ENCODE results near the gene CCT5. TPM values are rescaled to one million over a fixed set of nuclear protein-coding genes. Genes with fewer than 3 reads are reported as not detected.
"Not testable (repeated sequence)": the region's sequence is repeated elsewhere in the genome, so short reads cannot be mapped to it uniquely, and the experiment has no call there.

CCT5 gene
- total RNA-seq, 1 experiment from 2014 or later = 675 TPM

DNA sequence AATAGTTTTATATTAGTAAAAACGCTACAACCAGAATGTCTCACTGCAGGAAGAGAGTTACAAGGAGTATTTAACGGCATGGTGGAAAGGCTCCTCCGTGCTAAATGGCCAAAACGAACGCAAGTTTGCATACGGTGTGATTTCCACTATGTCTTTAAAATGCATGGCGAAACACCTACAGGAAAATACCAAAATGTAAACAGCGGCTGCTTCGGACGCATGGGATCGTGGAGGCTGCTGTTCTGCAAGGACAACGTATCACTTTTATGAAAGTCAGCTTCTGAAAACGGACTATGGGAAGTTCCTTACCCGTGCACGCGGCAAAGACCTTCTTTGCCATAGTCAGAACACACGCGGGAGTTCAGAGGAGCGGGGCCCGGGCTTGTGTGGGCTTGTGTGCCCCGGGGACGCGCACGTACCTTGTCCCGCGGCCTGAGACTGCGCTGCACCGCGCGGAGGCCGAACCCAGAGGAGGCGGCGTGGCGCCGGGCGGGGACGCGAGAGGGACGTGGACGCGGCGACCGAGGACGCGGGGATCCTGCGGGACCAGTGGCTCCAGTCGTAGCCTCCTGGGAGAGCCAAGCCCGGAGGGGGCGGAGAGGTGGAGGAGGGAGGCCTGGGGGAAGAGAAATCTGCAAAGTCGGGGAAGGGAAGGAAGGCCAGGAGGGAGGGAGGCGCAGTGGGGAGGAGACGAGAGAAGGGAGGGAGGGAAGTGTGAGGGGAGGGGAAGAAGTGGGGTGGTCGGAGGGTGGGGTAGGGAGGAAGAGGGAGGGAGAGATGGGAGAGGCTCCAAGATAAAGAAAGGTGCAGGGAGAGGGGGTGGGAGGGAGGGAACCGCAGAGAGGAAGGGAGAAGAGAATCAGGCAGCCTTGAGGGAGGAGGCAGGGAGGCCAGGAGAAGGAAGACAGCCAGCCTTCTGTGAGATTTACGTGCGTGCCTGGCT is 57.4 kb downstream of the CCT5 start, which contains the start of gene CMBL:
TSS of gene CMBL (minus strand) at position 697 of the 943 bp plus-strand sequence. CDS start 17,140 bp downstream, outside the sequence.
- TF ChIP-seq, protein P1, sequence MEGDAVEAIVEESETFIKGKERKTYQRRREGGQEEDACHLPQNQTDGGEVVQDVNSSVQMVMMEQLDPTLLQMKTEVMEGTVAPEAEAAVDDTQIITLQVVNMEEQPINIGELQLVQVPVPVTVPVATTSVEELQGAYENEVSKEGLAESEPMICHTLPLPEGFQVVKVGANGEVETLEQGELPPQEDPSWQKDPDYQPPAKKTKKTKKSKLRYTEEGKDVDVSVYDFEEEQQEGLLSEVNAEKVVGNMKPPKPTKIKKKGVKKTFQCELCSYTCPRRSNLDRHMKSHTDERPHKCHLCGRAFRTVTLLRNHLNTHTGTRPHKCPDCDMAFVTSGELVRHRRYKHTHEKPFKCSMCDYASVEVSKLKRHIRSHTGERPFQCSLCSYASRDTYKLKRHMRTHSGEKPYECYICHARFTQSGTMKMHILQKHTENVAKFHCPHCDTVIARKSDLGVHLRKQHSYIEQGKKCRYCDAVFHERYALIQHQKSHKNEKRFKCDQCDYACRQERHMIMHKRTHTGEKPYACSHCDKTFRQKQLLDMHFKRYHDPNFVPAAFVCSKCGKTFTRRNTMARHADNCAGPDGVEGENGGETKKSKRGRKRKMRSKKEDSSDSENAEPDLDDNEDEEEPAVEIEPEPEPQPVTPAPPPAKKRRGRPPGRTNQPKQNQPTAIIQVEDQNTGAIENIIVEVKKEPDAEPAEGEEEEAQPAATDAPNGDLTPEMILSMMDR (conservative IDR thresholded peaks at IDR 0.05; ENCODE audit: low read depth, low read length) = no peak
- no peak for TF ChIP-seq EZH2 (IDR thresholded peaks at IDR 0.05; ENCODE audit: borderline replicate concordance, low read depth, low read length, poor library complexity, severe bottlenecking)
- H3K4me3 ChIP-seq (ENCODE audit: low read depth, low read length, poor library complexity, severe bottlenecking) = peak within 1 kb of the TSS; percentile 55
- no peaks in the 10 kb centered on the region for H3K27me3 ChIP-seq (replicated peaks; ENCODE audit: insufficient read depth, low read depth, low read length, poor library complexity)
- CTCF ChIA-PET = no interaction called here
- H3K9me3 ChIP-seq (ENCODE audit: low read depth, low read length, poor library complexity, severe bottlenecking) = no peaks in the 10 kb centered on the region
- BruUV-seq (replicated peaks) = no TSS peak
- peaks cover 4% of the 10 kb centered on the region for H3K4me1 ChIP-seq (ENCODE audit: insufficient read depth, low read length, poor library complexity, severe bottlenecking)
- peak within 1 kb of the TSS; percentile 55 for H3K27ac ChIP-seq (ENCODE audit: low read depth, low read length, poor library complexity, severe bottlenecking)
- peak; percentile 68 for DNase-seq (ENCODE audit: low spot score)
- H3K36me3 ChIP-seq (ENCODE audit: insufficient read depth, low read length, poor library complexity, severe bottlenecking) = no peaks in the 10 kb centered on the region
- intact Hi-C loops (cut with micrococcal nuclease; ENCODE audit: unreplicated experiment) = no loop called here
- POLR2A ChIA-PET (ENCODE audit: low non-redundant PET) = no interaction called here

DNA sequence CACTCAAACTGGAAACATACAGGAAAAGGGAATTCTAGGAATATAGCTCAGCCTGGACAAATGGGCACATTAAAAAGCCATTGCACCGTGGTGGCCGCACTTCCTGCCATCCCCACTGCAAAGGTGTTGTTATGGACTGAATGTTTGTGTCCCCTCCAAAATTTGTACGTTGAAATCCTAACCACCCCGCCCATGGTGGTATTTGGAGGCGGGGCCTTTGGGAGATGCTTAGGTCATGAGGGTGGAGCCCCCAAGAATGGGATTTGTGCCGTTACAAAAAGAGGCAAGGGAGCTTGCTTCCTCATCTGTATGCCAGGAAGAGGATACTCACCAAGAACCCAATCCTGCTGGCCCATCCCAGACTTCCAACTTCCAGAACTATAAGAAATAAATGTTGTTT is 58.8 kb downstream of the CCT5 start:
- CTCF ChIA-PET = no interaction called here

DNA sequence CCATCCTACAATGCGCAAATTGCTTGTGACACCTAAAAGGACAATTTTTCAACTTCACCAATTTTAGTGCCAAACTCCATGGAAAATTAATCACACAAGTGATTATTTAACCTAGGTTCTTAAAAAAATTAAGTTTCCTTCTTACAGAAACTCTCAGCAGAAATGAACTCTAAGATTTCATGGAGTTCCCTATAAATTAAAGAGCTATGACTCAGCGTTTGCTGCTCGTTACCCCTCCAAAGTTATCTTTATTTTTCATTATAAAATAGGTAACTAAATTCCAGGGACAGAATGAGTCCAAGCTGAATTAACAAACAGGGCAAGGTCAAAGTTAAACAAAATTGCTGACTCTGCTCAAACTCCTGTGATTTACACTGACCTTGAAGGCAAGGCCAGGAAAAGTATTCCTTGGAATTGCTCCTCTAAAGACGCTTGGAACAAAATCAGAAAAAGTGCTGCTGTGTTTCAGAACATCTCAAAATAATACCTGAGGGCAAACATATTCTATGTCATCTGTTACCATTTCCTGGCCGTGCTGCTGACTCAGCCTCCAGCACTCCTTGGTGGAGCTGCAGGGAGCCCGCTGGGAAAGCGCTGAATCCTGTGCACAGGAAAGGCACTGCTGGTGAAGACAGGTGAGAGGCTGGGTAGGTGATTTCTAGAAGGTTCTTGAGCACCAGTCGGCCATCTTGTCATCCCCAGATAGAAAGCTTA is 60.1 kb downstream of the CCT5 start:
- Histone ChIP-seq H3K4me3 (ENCODE audit: low read depth, low read length, poor library complexity, severe bottlenecking) (no peak overlapping the region), H3K4me1 (ENCODE audit: insufficient read depth, low read length, poor library complexity, severe bottlenecking) (peaks cover 4% of the 10 kb centered on the region), H3K9me3 (ENCODE audit: low read depth, low read length, poor library complexity, severe bottlenecking) (no peaks in the 10 kb centered on the region), H3K36me3 (ENCODE audit: insufficient read depth, low read length, poor library complexity, severe bottlenecking) (no peaks in the 10 kb centered on the region), H3K27ac (ENCODE audit: low read depth, low read length, poor library complexity, severe bottlenecking) (no peak overlapping the region), H3K27me3 (replicated peaks; ENCODE audit: insufficient read depth, low read depth, low read length, poor library complexity) (no peaks in the 10 kb centered on the region)
- no peak for DNase-seq (ENCODE audit: low spot score)
- ChIA-PET CTCF (no interaction called here), POLR2A (ENCODE audit: low non-redundant PET) (no interaction called here)
- TF ChIP-seq, protein P1 (conservative IDR thresholded peaks at IDR 0.05; ENCODE audit: low read depth, low read length) = no peak
- TF ChIP-seq EZH2 (IDR thresholded peaks at IDR 0.05; ENCODE audit: borderline replicate concordance, low read depth, low read length, poor library complexity, severe bottlenecking) = no peak
- intact Hi-C loops (cut with micrococcal nuclease; ENCODE audit: unreplicated experiment) = no loop called here
- BruUV-seq (replicated peaks) = no TSS peak

More for the DNA sequence above, 58.8 kb downstream of the CCT5 start:
- peaks cover 4% of the 10 kb centered on the region for H3K4me1 ChIP-seq (ENCODE audit: insufficient read depth, low read length, poor library complexity, severe bottlenecking)
- no peaks in the 10 kb centered on the region for H3K27me3 ChIP-seq (replicated peaks; ENCODE audit: insufficient read depth, low read depth, low read length, poor library complexity)
- no peaks in the 10 kb centered on the region for H3K36me3 ChIP-seq (ENCODE audit: insufficient read depth, low read length, poor library complexity, severe bottlenecking)
- no peak overlapping the region for H3K27ac ChIP-seq (ENCODE audit: low read depth, low read length, poor library complexity, severe bottlenecking)
- H3K9me3 ChIP-seq (ENCODE audit: low read depth, low read length, poor library complexity, severe bottlenecking) = no peaks in the 10 kb centered on the region
- intact Hi-C loops (cut with micrococcal nuclease; ENCODE audit: unreplicated experiment) = no loop called here
- DNase-seq (ENCODE audit: low spot score) = no peak
- TF ChIP-seq, protein P1 (conservative IDR thresholded peaks at IDR 0.05; ENCODE audit: low read depth, low read length) = no peak
- TF ChIP-seq EZH2 (IDR thresholded peaks at IDR 0.05; ENCODE audit: borderline replicate concordance, low read depth, low read length, poor library complexity, severe bottlenecking) = no peak
- no TSS peak for BruUV-seq (replicated peaks)
- no peak overlapping the region for H3K4me3 ChIP-seq (ENCODE audit: low read depth, low read length, poor library complexity, severe bottlenecking)
- POLR2A ChIA-PET (ENCODE audit: low non-redundant PET) = no interaction called here

DNA sequence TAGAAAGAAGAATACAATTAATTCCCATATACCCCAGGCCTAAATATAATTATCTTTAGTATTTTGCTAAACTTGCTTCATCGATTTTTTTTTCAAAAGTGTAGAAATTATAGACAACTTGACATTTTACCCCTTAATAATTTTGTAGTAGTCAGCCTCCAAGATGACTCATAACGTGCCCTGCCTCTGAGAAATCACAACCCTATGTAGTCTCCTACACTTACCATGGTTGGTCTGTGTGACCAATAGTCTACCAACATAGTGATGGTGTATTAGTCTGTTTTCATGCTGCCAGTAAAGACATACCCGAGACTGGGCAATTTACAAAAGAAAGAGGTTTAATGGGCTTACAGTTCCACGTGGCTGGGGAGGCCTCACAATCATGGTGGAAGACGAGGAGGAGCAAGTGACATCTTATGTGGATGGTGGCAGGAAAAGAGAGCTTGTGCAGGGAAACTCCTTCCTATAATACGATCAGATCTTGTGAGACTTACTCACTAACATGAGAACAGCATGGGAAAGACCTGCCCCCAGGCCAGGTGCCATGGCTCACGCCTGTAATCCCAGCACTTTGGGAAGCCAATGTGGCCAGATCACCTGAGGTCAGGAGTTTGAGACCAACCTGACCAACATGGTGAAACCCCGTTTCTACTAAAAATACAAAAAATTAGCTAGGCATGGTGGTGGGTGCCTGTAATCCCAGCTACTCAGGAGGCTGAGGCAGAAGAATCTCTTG is 60.9 kb downstream of the CCT5 start:
- H3K4me1 ChIP-seq (ENCODE audit: insufficient read depth, low read length, poor library complexity, severe bottlenecking); intact Hi-C loops (cut with micrococcal nuclease; ENCODE audit: unreplicated experiment); H3K9me3 ChIP-seq (ENCODE audit: low read depth, low read length, poor library complexity, severe bottlenecking); POLR2A ChIA-PET (ENCODE audit: low non-redundant PET); BruUV-seq (replicated peaks); H3K27me3 ChIP-seq (replicated peaks; ENCODE audit: insufficient read depth, low read depth, low read length, poor library complexity); H3K4me3 ChIP-seq (ENCODE audit: low read depth, low read length, poor library complexity, severe bottlenecking); H3K27ac ChIP-seq (ENCODE audit: low read depth, low read length, poor library complexity, severe bottlenecking); H3K36me3 ChIP-seq (ENCODE audit: insufficient read depth, low read length, poor library complexity, severe bottlenecking); CTCF ChIA-PET; DNase-seq (ENCODE audit: low spot score): not testable (repeated sequence)
